HG02571 (cell line): ENCODE results near the gene RNF112.
"Not testable (repeated sequence)": the region's sequence is repeated elsewhere in the genome, so short reads cannot be mapped to it uniquely, and the experiment has no call there.

ENCODE experiments used
- ATAC-seq: cut with Tn5 transposase; IDR thresholded peaks from one replicate; pipeline ENCODE4 v1.9.1; 2021; ENCODE audit warnings: mild to moderate bottlenecking, moderate library complexity; ENCODE audit not compliant: unreplicated experiment

Gene RNF112

GRCh38 chr17:19410091-19410490, 941 bp upstream of the RNF112 start:
- ATAC-seq: no peak

DNA sequence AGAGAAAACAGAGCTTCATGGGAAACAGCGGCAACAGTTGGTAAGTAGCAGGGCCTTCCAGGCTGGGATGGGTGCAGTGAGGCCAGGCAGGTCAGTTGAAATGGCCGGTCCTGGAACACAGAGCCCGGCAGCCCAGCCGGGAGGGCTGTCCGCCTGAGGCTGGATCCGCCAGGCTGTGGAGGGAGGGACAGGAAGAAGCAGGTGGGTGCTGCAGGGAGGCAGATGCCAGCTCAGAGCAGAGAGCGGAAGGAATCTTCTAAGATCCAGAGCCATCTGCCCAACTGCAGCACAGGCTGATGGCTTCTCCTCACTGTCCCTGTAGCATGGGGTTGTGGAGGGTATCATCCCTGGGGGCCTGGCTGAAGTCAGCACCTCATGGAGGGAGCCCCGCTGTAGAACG, 599 bp downstream of the RNF112 start:
- no peak for ATAC-seq

DNA sequence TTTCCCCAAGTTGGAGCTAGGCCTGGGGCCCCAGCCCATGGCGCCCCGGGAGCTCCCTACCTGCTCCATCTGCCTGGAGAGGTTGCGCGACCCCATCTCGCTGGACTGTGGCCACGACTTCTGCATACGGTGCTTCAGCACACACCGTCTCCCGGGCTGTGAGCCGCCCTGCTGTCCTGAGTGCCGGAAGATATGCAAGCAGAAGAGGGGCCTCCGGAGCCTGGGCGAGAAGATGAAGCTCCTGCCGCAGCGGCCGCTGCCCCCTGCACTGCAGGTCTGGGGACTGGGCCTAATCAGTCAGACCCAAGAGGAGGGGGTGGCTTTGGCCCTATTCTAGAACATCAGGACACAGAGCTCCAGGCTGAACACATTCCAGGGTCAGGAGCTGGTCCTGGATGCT, 1.5 kb downstream of the RNF112 start:
- no peak for ATAC-seq

- no peak for ATAC-seq
Measured at GRCh38 chr17:19412984-19413383, 2.0 kb downstream of the RNF112 start.

- no peak for ATAC-seq
Measured at GRCh38 chr17:19413761-19414160, 2.7 kb downstream of the RNF112 start.

DNA sequence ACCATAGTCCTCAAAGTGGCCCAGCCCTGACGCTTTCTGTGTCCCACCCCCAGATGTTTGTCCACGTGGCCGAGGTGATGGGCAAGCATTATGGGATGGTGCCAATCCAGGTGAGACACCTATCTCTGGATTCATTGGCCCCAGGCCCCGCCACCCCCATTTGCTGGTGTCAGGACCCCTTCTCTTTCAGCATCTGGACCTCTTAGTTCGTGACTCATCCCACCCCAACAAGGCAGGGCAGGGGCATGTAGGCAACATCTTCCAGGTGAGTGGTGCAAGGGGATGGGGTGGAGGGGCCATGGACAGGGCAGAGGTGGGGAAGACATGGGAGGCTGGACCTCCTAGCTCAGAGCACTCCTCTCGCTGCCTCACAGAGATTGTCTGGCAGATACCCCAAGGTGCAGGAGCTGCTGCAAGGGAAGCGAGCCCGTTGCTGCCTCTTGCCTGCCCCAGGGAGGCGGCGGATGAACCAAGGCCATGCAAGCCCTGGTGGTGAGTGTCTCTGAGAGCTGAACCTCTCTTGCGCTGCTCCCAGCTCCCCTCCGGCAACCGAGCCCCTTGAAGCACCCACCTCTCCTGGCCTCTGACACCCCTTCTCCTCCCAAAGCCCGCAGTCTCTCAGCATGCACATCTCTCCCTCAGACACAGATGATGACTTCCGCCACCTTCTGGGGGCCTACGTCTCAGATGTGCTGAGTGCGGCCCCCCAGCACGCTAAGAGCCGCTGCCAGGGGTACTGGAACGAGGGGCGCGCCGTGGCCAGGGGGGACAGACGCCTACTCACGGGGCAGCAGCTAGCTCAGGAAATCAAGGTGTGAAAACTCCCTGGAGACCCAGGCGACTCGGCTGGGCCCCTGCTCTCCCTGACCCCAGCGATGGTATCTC, 3.6 kb downstream of the RNF112 start:
- ATAC-seq: no peak

GRCh38 chr17:19415311-19415710, 4.3 kb downstream of the RNF112 start:
- no peak for ATAC-seq

- ATAC-seq: no peak
Measured at GRCh38 chr17:19415806-19416775, 5.1 kb downstream of the RNF112 start.

DNA sequence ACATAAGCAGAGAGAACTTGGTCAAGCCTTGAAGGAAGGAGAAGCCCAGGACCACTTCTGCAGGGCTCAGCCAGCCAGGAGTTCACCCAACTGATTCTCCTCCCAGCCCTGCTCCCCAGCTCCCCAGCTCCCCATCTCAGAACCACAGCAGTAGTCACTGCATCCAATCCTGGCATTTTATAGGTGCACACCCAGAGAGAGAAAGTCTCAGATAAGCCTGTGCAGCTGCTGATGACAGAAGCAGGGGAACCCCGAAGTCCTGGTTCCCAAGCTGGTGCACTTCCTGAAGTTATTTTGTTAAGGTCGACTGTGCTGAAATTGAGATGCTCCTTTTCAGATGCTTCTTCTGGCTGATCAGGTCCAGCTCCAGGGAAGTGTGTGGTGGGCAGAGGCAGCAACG, 6.6 kb downstream of the RNF112 start:
- no peak for ATAC-seq

DNA sequence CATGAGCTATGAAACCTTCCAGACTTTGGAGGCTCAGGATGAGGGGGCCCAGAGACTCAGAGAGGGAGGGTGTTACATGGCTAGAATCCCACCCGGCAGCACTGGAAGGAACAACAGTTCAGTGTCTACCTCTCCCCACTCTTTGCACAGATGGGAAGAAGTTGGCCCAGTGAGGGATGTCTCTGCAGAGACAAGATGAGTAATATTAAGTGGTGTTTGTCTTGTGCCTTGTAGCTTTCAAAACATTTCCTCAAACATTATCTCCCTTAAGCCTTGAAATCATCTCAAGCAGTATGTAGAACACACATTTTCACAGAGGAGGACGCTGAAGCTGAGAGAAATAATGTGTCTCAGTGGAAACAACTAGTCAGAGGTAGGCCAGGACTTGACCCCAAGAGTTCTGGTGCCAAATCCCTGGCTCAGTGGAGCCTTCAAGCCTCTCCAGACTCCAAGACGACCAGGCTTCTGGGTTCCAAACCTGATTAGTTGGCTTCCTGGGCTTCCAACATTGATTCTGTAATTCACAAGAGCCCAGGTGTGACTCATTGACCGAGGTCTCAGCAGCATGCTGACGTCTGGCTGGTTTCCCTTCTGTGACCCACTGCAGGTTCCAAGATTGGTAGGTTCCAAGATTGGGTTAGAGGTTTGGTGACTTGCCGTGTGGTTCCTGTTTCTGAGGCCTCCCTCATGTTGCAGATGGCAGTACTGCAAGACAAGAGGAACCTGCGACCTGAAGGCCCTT, 7.4 kb downstream of the RNF112 start:
- ATAC-seq: no peak

DNA sequence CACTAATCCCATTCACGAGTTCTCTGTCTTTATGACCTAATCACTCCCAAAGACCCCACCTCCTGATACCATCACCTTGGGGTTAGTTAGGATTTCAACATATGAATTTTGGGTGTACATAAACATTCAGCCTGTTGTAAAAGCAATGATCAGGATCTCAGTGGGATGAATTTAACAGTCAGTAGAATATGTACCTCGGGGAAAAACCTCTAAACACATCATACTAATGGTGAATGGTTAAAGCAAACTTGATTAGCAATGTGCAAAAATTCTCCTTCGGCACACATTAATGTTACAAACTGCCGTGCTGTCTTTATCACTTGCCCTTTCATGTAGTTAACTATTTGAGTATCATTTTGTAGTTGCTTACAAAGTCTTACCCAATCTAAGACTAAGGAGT, 10.2 kb downstream of the RNF112 start:
- no peak for ATAC-seq

- no peak for ATAC-seq
Measured at GRCh38 chr17:19421926-19422325, 10.9 kb downstream of the RNF112 start.

GRCh38 chr17:19424934-19425868, 14.2 kb downstream of the RNF112 start:
- no peak for ATAC-seq

DNA sequence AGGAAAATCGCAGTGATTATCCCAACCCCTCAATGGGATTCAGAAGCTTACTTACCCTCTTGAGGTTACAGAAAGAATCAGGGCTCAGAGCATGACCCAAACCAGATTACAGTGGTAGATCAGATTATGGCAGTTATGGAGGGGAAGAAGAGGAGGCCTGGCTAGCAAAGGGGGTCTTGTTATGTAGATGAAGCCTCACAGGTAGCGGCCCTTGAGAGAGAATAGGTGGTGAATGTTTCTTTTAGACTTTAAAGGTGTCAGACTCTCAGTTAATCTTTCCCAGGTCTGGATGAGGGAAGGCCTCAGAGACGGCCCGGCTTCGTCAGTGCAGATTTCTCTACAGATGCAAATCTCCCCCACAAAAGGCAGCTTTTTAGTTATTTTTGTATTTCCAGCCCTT, 15.6 kb downstream of the RNF112 start:
- no peak for ATAC-seq

GRCh38 chr17:19431691-19432090, 20.7 kb downstream of the RNF112 start:
- no peak for ATAC-seq

DNA sequence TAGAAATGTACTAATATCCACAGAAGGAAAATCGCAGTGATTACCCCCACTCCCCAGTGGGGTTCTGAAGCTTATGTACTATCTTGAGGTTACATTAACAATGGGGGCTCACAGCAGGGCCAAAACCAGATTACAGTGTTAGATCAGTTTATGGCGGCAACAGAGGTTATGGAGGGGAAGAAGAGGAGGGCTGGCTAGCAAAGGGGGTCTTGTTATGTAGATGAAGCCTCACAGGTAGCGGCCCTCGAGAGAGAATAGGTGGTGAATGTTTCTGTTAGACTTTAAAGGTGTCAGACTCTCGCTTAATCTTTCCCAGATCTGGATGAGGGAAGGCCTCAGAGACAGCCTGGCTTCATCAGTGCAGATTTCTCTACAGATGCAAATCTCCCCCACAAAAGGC, 22.2 kb downstream of the RNF112 start:
- no peak for ATAC-seq

DNA sequence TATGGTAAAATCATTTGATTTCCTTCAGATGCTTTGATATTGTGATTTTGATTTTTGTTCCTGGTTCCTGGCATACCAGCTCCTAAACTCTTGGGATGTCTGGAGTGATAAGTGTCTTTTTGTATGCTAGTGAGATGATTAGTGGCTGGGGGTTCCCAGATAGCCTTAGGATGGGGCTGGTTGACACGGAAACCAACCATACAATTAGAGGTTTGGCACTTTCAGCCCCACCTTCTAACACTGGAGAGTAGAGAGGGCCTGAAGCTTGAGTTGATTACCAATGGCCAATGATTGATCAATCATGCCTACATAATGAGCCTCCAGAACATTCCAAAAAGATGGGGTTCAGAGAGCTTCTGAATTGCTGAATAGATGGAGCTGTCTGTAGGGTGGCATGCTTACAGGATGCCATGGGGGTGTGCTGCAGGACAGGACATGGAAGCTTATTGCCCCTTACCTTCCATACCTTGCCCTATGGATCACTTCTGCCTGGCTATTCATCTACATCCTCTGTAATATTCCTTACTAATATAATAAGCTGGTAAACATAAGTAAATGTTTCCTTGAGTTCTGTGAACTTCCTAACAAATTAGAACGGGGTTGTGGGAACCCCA, 22.8 kb downstream of the RNF112 start:
- no peak for ATAC-seq

DNA sequence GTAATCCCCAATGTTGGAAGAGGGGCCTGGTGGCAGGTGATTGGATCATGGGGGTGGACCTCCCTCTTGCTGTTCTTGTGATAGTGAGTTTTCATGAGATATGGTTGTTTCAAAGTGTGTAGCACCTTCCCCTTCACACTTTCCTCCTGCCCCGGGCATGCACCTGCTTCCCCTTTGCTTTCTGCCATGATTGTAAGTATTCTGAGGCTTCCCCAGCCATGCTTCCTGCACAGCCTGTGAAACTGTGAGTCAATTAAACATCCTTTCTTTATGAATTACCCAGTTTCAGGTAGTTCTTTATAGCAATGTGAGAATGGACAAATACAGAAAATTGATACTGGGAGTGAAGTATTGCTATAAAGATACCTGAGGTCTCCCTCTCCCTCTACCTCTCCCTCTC, 29.4 kb downstream of the RNF112 start:
- no peak for ATAC-seq

GRCh38 chr17:19441288-19441687, 30.3 kb downstream of the RNF112 start:
- ATAC-seq: not testable (repeated sequence)

DNA sequence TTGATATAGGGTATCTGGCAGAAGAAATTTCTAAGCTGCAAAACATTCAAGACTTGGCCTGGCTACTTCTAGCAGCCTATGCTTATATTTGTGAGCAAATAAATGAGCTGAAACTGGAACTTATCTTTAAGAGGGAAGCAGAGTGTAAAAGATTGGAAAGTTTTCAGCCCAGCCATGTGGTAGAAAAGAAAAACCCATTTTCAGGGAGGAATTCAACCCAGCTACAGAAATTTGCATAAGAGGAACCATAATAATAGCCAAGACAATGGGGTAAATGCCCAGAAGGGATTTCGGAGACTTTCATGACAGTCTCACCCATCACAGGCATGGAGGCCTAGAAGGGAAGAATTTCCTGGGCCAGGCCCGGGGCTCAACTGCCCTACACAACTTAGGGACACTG, 31.7 kb downstream of the RNF112 start:
- no peak for ATAC-seq
